ENCODE measurements around the gene C15orf62. TPM values are rescaled to one million over a fixed set of nuclear protein-coding genes. Genes with fewer than 3 reads are reported as not detected.

Gene C15orf62
- total and polyA plus RNA-seq, 2 experiments from 2014 or later: 1.6 to 2.8 TPM

DNA sequence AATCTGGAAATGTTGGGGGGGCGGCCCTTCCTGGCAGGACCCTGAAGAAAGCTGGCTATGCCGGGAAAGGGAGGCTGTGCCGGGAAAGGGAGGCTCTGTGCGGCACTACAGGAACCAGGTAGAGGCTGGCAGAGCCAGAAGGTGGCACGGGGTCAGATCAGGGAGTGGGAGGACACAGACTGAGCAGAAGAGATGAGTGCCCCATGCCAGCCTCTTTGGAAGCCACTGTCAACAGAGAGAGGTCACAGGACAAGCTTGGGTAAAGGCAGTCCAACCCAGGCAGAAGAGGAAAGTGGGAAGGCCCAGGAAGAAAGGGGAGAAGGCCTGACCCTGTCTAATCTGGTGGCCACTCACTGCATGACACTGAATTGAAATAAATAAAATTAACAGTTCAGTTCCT lies 1.5 kb downstream of the C15orf62 start:
- Histone ChIP-seq H3K4me3 (no peak overlapping the region), H3K9me3 (ENCODE audit: low read depth) (no peaks in the 10 kb centered on the region), H3K4me1 (ENCODE audit: low read depth) (no peaks in the 10 kb centered on the region), H3K36me3 (no peaks in the 10 kb centered on the region), H3K27me3 (no peaks in the 10 kb centered on the region), H3K27ac (no peak overlapping the region)
- TF ChIP-seq, protein P1, sequence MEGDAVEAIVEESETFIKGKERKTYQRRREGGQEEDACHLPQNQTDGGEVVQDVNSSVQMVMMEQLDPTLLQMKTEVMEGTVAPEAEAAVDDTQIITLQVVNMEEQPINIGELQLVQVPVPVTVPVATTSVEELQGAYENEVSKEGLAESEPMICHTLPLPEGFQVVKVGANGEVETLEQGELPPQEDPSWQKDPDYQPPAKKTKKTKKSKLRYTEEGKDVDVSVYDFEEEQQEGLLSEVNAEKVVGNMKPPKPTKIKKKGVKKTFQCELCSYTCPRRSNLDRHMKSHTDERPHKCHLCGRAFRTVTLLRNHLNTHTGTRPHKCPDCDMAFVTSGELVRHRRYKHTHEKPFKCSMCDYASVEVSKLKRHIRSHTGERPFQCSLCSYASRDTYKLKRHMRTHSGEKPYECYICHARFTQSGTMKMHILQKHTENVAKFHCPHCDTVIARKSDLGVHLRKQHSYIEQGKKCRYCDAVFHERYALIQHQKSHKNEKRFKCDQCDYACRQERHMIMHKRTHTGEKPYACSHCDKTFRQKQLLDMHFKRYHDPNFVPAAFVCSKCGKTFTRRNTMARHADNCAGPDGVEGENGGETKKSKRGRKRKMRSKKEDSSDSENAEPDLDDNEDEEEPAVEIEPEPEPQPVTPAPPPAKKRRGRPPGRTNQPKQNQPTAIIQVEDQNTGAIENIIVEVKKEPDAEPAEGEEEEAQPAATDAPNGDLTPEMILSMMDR (IDR thresholded peaks at IDR 0.05; ENCODE audit: low read depth, low read length): no peak
- DNase-seq (ENCODE audit: low read depth in 1 of 2, low spot score in 1 of 2): no peak

DNA sequence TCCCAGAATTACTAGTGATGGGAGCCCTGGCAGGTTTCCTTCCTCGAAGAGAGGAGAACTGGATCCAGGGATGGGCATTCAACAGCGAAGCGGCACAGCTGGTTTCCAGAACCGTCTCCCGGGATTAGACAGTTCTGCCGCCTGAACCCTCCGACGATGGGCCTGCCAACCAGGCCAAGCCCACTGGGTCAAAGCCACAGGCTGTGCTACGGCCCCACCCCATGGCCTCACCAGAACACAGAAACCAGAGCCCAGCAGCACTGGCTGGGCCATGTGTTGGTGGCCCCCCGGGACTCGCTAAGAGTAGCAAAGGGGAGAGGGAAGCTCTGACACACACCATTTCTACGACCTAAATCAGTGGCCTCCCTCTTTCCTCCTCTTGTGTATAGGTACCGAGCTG lies 2.2 kb downstream of the C15orf62 start:
- TF ChIP-seq, protein P1 (IDR thresholded peaks at IDR 0.05; ENCODE audit: low read depth, low read length): no peak
- Histone ChIP-seq H3K4me1 (ENCODE audit: low read depth) (no peaks in the 10 kb centered on the region), H3K9me3 (ENCODE audit: low read depth) (no peaks in the 10 kb centered on the region), H3K4me3 (no peak overlapping the region), H3K36me3 (no peaks in the 10 kb centered on the region), H3K27me3 (no peaks in the 10 kb centered on the region), H3K27ac (no peak overlapping the region)
- DNase-seq (ENCODE audit: low read depth in 1 of 2, low spot score in 1 of 2): no peak

DNA sequence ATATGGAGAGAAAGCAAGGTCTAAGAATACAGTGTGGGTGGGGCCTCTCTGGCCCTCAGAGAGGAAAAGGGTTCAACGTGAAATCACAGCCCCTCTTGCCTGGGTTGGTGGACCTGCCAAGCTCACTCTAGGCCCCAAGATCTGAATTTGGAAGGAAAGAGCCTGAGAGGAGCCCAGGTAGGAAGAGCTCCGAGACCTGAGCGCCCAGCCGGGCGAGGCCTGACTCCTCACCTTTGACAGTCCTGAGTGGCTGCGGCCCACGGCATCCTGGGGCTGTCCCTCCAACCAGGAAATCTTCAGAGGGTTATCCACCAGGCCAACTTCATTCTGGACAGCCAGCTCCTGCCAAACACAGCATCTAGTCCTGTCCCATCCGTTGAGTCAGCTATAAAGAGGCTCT lies 3.7 kb downstream of the C15orf62 start:
- H3K9me3 ChIP-seq (ENCODE audit: low read depth): no peaks in the 10 kb centered on the region
- no peaks in the 10 kb centered on the region for H3K4me1 ChIP-seq (ENCODE audit: low read depth)
- H3K36me3 ChIP-seq: peaks cover 2% of the 10 kb centered on the region
- H3K27me3 ChIP-seq: no peaks in the 10 kb centered on the region
- no peak for DNase-seq (ENCODE audit: low read depth in 1 of 2, low spot score in 1 of 2)
- no peak overlapping the region for H3K27ac ChIP-seq
- H3K4me3 ChIP-seq: no peak overlapping the region
- TF ChIP-seq, protein P1 (IDR thresholded peaks at IDR 0.05; ENCODE audit: low read depth, low read length): no peak

DNA sequence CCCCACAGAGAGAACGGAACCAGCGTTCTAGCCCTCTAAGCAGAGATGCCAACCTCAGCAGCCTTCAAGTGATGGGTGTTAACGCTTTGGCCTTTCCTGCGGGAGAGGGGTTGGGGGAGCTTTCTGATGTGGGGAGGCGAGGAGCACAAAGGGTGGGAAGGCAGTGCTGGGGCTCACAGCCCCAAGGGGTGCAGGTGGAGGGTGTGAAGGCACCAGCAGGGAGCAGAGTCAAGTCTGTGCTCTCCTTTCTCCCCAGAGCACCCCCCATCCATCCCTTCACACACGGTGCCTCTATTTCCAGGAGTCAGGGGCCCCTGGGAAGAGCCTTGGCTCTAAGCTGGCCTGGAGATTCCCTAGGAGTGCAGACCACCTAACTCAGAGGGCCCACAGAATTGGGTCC lies 4.1 kb downstream of the C15orf62 start:
- Histone ChIP-seq H3K4me1 (ENCODE audit: low read depth) (no peaks in the 10 kb centered on the region), H3K36me3 (peaks cover 6% of the 10 kb centered on the region), H3K9me3 (ENCODE audit: low read depth) (no peaks in the 10 kb centered on the region), H3K4me3 (no peak overlapping the region), H3K27me3 (no peaks in the 10 kb centered on the region), H3K27ac (no peak overlapping the region)
- DNase-seq (ENCODE audit: low read depth in 1 of 2, low spot score in 1 of 2): no peak
- TF ChIP-seq, protein P1 (IDR thresholded peaks at IDR 0.05; ENCODE audit: low read depth, low read length): no peak

DNA sequence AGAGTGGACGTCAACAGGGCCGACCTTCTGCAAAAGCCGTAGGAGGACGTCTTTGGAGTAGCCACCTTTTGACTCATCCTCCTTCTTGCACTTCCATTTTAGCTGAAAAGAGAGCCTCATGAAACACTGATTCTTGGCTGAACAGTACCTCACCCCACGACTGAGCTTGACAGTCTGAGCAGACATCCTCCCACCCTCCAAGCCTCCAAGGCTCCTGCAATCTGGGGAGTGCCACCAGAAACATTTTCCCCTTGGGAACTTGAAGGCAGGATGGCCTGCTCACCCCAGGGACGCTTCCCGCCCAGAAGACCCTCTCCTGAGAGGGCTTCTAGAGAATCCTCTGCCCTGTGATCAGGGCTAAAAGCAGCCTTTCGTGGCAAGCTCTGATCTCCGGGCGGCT lies 5.2 kb downstream of the C15orf62 start:
- no peak for DNase-seq (ENCODE audit: low read depth in 1 of 2, low spot score in 1 of 2)
- no peak overlapping the region for H3K4me3 ChIP-seq
- no peak overlapping the region for H3K27ac ChIP-seq
- peaks cover 10% of the 10 kb centered on the region for H3K36me3 ChIP-seq
- H3K9me3 ChIP-seq (ENCODE audit: low read depth): no peaks in the 10 kb centered on the region
- no peaks in the 10 kb centered on the region for H3K27me3 ChIP-seq
- TF ChIP-seq, protein P1 (IDR thresholded peaks at IDR 0.05; ENCODE audit: low read depth, low read length): no peak
- no peaks in the 10 kb centered on the region for H3K4me1 ChIP-seq (ENCODE audit: low read depth)
